B cell (primary cell): Measurements from ENCODE around the gene KLHL3. TPM values are rescaled to one million over a fixed set of nuclear protein-coding genes. Genes with fewer than 3 reads are reported as not detected.

ENCODE experiments used
- ATAC-seq: fragments of 200-7000 bp; cut with Tn5 transposase; one replicate; pipeline ENCODE4 v1.10.0; 2021; ENCODE audit warnings: low read depth, mild to moderate bottlenecking, moderate number of reproducible peaks, moderate library complexity
- CTCF ChIA-PET: fragments of 350-600 bp; sonication (Branson Sonifier 250); formaldehyde crosslinking; loops from one replicate; lab custom pipeline; 2021; ENCODE audit warnings: antibody characterized with exemption, inconsistent platforms; lab: Charles Lee
- POLR2A ChIA-PET: fragments of 350-600 bp; sonication (Branson Sonifier 250); formaldehyde crosslinking; loops from one replicate; lab custom pipeline; 2021; ENCODE audit warnings: antibody characterized with exemption; lab: Charles Lee
- DNase-seq: peaks from one replicate; pipeline ENCODE4 v3.0.0; 2013
- H2AFZ ChIP-seq: 2 replicates; pipeline ENCODE4 v1.6.1; 2012; ENCODE audit warnings: mild to moderate bottlenecking, low read depth, low read length; ENCODE audit not compliant: insufficient read depth, poor library complexity, severe bottlenecking
- H3K27ac ChIP-seq, 2 donors: 1 replicate in 1 of 2; 2 replicates in 1 of 2; pipeline ENCODE4 v1.5.1; 2012 to 2013; ENCODE audit warnings: low read length in 2 of 2, mild to moderate bottlenecking in 2 of 2, moderate library complexity in 1 of 2
- H3K27me3 ChIP-seq, 4 experiments: fragments of 200-600 bp in 1 of 4; sonication (generic) in 1 of 4; replicated peaks in 1 of 4; 1 replicate in 2 of 4; 2 replicates in 2 of 4; pipeline versions ENCODE4 v1.6.1 to v1.7.0; 2013 to 2016; ENCODE audit warnings: low read length in 3 of 4, mild to moderate bottlenecking in 2 of 4, mixed read lengths in 1 of 4, moderate library complexity in 1 of 4; ENCODE audit not compliant: insufficient read depth in 4 of 4, control insufficient read depth in 3 of 4; ENCODE audit errors: control extremely low read depth in 1 of 4
- H3K36me3 ChIP-seq, 2 experiments: replicated peaks in 1 of 2; 1 replicate in 1 of 2; 2 replicates in 1 of 2; pipeline versions ENCODE4 v1.6.1 to v1.7.1; 2013; ENCODE audit warnings: low read length in 1 of 2; ENCODE audit not compliant: insufficient read depth in 2 of 2, control insufficient read depth in 1 of 2; ENCODE audit errors: control extremely low read depth in 1 of 2, extremely low read depth in 1 of 2
- H3K4me1 ChIP-seq, 2 donors: fragments of 200-600 bp in 1 of 2; sonication (generic) in 1 of 2; 1 replicate in 1 of 2; 2 replicates in 1 of 2; pipeline versions ENCODE4 v1.5.1 to v1.6.1; 2013 to 2017; ENCODE audit warnings: low read length in 2 of 2; ENCODE audit not compliant: control insufficient read depth in 2 of 2, insufficient read depth in 2 of 2
- H3K4me2 ChIP-seq: replicated peaks from 2 replicates; pipeline ENCODE3; 2012; ENCODE audit warnings: mild to moderate bottlenecking, low read depth, low read length; ENCODE audit not compliant: poor library complexity, severe bottlenecking
- H3K4me3 ChIP-seq, 5 experiments: fragments of 200-600 bp in 1 of 5; sonication (generic) in 1 of 5; 1 replicate in 3 of 5; 2 replicates in 2 of 5; pipeline versions ENCODE4 v1.5.1 to v1.7.0; 2011 to 2016; ENCODE audit warnings: low read length in 4 of 5, mild to moderate bottlenecking in 4 of 5, low read depth in 2 of 5, control low read depth in 1 of 5, moderate library complexity in 1 of 5; ENCODE audit not compliant: insufficient read depth in 1 of 5; ENCODE audit errors: control extremely low read depth in 1 of 5, extremely low read depth in 1 of 5
- H3K79me2 ChIP-seq: fragments of 200-600 bp; sonication (generic); one replicate; pipeline ENCODE4 v1.6.0; 2016; ENCODE audit warnings: low read length; ENCODE audit not compliant: control insufficient read depth, insufficient read depth
- H3K9ac ChIP-seq: fragments of 200-600 bp; sonication (generic); 2 replicates; pipeline ENCODE4 v1.6.1; 2017; ENCODE audit warnings: mild to moderate bottlenecking, low read length, moderate library complexity
- H3K9me3 ChIP-seq, 3 donors: one replicate each; pipeline versions ENCODE4 v1.6.1 to v1.7.1; 2013; ENCODE audit warnings: low read length in 2 of 3; ENCODE audit not compliant: control insufficient read depth in 2 of 3, insufficient read depth in 1 of 3; ENCODE audit errors: control extremely low read depth in 1 of 3
- H4K20me1 ChIP-seq: 2 replicates; pipeline ENCODE4 v1.6.0; 2012; ENCODE audit warnings: mild to moderate bottlenecking, low read length; ENCODE audit not compliant: insufficient read depth, control insufficient read depth, poor library complexity, severe bottlenecking
- H3K27ac Mint-ChIP-seq: one replicate; pipeline ENCODE4 v1.8.0; 2021; ENCODE audit warnings: mixed read lengths
- H3K27me3 Mint-ChIP-seq: one replicate; pipeline ENCODE4 v1.8.0; 2021; ENCODE audit warnings: mixed read lengths
- H3K4me1 Mint-ChIP-seq: one replicate; pipeline ENCODE4 v1.8.0; 2021; ENCODE audit warnings: mixed read lengths
- H3K4me3 Mint-ChIP-seq: one replicate; pipeline ENCODE4 v1.8.0; 2021; ENCODE audit warnings: mixed read lengths
- H3K9me3 Mint-ChIP-seq: one replicate; pipeline ENCODE4 v1.8.0; 2022; ENCODE audit warnings: mixed read lengths; ENCODE audit not compliant: insufficient read depth
- CTCF ChIP-seq: fragments of 200-600 bp; IDR thresholded peaks from one replicate; pipeline ENCODE4 v1.8.0; 2022; ENCODE audit warnings: antibody characterized with exemption, mild to moderate bottlenecking
- EZH2 ChIP-seq: IDR thresholded peaks from 2 replicates; pipeline ENCODE4 v1.6.1; 2012; ENCODE audit warnings: borderline replicate concordance, low read depth, mild to moderate bottlenecking, moderate library complexity, low read length; ENCODE audit not compliant: insufficient read depth, poor library complexity, severe bottlenecking
- WGBS: methylation state at CpG from one replicate; pipeline ENCODE4 v1.1.5; 2013; ENCODE audit warnings: missing lambda C conversion rate; ENCODE audit not compliant: insufficient coverage; 5-methylcytosine and 5-hydroxymethylcytosine counted together
- intact Hi-C: fragments of 100-400 bp; cut with micrococcal nuclease; formaldehyde crosslinking; loops from one replicate; pipeline ENCODE4 v1.10.0; 2022
- polyA plus RNA-seq: library from polyadenylated mRNA; depleted of rRNA; stranded (reverse); fragments of >200 nt; gene quantifications from 2 replicates; pipeline ENCODE4 v1.2.3, GENCODE V29; 2012
- total RNA-seq, 2 donors: library from RNA; stranded (reverse); fragments of 120-200 nt in 1 of 2; gene quantifications; 1 replicate in 1 of 2; 2 replicates in 1 of 2; pipeline versions ENCODE4 v1.2.3 to v1.2.4, GENCODE V29; 2013 to 2022

KLHL3 gene
- total and polyA plus RNA-seq, 2 donors (not counting 1 experiment from before 2014, with no cell fraction given) = 3.3 to 4.5 TPM

GRCh38 chr5:137734331-137734730 is 1.6 kb downstream of the KLHL3 start:
- no peak for ATAC-seq
- H3K4me3 ChIP-seq = peak overlapping the region in 1 of 5 experiments; percentile 60
- Mint-ChIP-seq H3K4me1 (no peaks in the 10 kb centered on the region), H3K27me3 (peaks cover 3% of the 10 kb centered on the region), H3K27ac (no peak overlapping the region), H3K9me3 (no peaks in the 10 kb centered on the region), H3K4me3 (no peak overlapping the region)
- CTCF ChIA-PET = interaction anchor here (2.9 kb wide), 1 partner anchor 73 kb away, joined by 23 read pairs; no protein-coding TSS in a partner anchor
- H4K20me1 ChIP-seq = no peaks in the 10 kb centered on the region
- peak overlapping the region; percentile 79 for H2AFZ ChIP-seq
- no peak for DNase-seq
- H3K9me3 ChIP-seq = no peaks in the 10 kb centered on the region
- peak overlapping the region; percentile 63 for H3K9ac ChIP-seq
- H3K27me3 ChIP-seq = no peaks in the 10 kb centered on the region
- POLR2A ChIA-PET = no interaction called here
- H3K4me2 ChIP-seq = peak overlapping the region; percentile 83
- WGBS = 43% methylated on average over 1 of the region's 2 CpGs
- no peaks in the 10 kb centered on the region for H3K79me2 ChIP-seq
- intact Hi-C loops = no loop called here
- H3K36me3 ChIP-seq = no peaks in the 10 kb centered on the region
- peaks cover 22% of the 10 kb centered on the region in 2 donors for H3K4me1 ChIP-seq
- no peak overlapping the region for H3K27ac ChIP-seq
- TF ChIP-seq CTCF = no peak
- TF ChIP-seq EZH2 = no peak

GRCh38 chr5:137733922-137734321 is 2.0 kb downstream of the KLHL3 start:
- Histone ChIP-seq H3K27ac (no peak overlapping the region), H3K36me3 (no peaks in the 10 kb centered on the region), H3K4me2 (no peak overlapping the region), H4K20me1 (no peaks in the 10 kb centered on the region), H3K79me2 (no peaks in the 10 kb centered on the region), H3K27me3 (no peaks in the 10 kb centered on the region), H3K4me1 (peaks cover 22% of the 10 kb centered on the region in 2 donors), H2AFZ (no peak overlapping the region), H3K9me3 (no peaks in the 10 kb centered on the region), H3K4me3 (no peak overlapping the region), H3K9ac (no peak overlapping the region)
- ChIA-PET POLR2A (no interaction called here), CTCF (interaction anchor here (4.0 kb wide), 1 partner anchor 8 kb away, joined by 28 read pairs; no protein-coding TSS in a partner anchor)
- DNase-seq = no peak
- intact Hi-C loops = no loop called here
- Mint-ChIP-seq H3K27ac (no peak overlapping the region), H3K4me1 (no peaks in the 10 kb centered on the region), H3K9me3 (no peaks in the 10 kb centered on the region), H3K4me3 (no peak overlapping the region), H3K27me3 (peaks cover 3% of the 10 kb centered on the region)
- 94% methylated on average over 3 of the region's 3 CpGs for WGBS
- no peak for ATAC-seq
- no peak for TF ChIP-seq EZH2
- TF ChIP-seq CTCF = no peak
